Dermis microvascular lymphatic vessel endothelial cell (primary cell): ENCODE results near the gene KCNH6. TPM values are rescaled to one million over a fixed set of nuclear protein-coding genes. Genes with fewer than 3 reads are reported as not detected.

ENCODE experiments used
- DNase-seq, 2 donors: peaks; one replicate each; pipeline versions ENCODE4 v3.0.0 to v3.0.0-alpha.2; 2010; ENCODE audit warnings: low read depth in 2 of 2
- total RNA-seq: library from RNA; depleted of rRNA; stranded (reverse); fragments of >200 nt; gene quantifications from 2 replicates; pipeline ENCODE4 v1.2.1, GENCODE V29; 2014

Gene KCNH6
- total RNA-seq, 1 donor from 2014 or later, result not detected

DNA sequence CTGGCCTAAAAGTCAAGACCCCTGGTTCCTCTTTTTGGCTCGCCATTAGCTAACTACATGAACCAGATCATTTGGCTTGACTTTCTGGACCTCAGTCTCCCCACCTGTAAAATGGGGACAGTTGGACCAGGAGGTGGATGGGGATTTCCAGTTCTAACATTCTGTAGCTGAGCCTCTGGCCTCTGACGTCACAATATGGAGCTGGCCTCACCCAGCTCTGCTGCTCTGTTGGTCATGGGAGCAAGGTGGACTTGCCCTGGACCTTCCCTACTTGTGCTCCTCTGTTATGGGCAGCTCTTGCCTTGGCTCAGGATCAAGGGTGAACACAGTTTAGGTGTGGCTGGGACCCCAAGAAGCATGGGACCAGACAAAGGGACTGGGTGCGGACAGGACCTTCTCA lies 16.5 kb upstream of the KCNH6 start:
- no peak for DNase-seq

DNA sequence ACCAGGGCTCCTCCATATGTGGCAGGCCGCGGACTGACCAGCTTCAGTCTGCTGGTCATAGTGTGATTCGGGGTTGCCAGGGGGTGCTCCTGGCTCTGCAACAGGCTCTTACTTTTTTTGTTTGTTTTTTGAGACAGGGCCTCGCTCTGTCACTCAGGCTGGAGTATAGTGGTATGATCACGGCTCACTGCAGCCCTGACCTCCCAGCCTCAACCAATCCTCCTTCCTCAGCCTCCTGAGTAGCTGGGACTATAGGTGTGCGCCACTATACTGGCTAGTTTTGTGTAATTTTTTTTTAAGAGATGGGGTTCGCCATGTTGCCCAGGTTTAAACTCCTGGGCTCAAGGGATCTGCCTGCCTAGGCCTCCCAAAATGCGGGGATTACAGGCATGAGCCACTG lies 11.8 kb upstream of the KCNH6 start:
- DNase-seq, result no peak

DNA sequence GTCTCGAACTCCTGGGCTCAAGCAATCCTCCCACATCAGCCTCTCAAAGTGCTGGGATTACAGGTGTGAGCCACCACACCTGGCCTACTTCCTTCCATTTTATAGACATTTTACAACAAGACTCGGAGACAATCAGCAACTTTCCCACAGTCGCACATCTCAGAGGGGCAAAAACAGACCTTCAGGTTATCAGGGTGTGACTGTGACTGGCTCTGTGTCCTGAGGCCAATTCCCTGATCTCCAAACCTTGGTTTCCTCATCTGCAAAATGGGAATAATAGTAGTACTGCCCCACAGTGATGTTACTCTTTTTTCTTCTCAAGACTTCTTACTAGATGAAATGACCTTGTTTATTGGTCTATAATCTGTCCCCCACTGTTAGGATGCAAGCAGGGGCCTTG lies 10.8 kb upstream of the KCNH6 start:
- no peak for DNase-seq

DNA sequence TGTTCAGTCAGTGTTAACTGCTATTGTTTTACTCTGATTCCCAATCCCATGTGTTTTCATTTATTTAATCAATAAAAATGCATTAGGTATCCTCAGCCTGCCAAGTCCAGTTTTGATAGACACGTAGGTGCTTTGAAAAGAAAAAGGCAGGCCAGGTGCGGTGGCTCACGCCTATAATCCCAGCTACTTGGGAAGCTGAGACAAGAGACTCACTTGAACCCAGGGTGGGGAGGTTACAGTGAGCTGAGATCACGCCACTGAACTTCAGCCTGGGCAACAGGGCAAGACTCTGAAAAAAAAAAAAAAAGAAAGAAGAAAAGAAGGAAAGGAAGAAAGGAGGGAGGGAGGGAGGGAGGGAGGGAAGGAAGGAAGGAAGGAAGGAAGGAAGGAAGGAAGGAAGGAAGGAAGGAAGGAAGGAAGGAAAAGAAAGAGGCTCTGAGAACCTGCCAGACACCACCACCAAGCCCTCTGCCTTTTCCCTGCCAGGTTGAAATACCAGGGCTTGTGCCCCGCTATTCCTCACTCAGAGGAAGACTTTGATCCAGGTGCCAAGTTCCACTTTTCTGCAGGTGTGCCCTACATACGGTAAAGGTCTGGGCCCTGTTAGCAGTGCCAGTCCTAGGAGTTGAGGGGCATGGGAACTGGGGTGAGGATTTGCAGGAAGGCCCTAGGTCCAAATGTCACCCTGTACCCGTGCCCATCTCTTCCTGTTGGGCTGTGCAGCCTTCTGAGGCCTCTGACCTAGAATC lies 10.1 kb upstream of the KCNH6 start:
- DNase-seq, result no peak

DNA sequence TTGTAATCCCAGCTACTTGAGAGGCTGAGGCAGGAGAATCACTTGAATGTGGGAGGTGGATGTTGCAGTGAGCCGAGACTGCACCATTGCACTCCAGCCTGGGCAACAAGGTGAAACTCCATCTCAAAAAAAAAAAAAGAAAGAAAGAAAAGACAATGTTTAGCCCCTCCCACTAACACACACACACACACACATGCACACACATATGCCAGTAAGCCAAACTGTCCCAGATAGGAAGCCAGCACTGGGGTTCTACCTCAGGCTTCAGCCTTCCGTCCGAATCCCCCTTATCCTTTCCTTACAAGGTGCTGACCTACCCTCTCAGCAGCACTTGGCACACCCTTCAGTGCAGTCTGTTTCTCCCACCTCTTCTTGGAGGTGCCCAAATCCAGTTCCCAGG lies 8.7 kb upstream of the KCNH6 start:
- DNase-seq, result no peak

DNA sequence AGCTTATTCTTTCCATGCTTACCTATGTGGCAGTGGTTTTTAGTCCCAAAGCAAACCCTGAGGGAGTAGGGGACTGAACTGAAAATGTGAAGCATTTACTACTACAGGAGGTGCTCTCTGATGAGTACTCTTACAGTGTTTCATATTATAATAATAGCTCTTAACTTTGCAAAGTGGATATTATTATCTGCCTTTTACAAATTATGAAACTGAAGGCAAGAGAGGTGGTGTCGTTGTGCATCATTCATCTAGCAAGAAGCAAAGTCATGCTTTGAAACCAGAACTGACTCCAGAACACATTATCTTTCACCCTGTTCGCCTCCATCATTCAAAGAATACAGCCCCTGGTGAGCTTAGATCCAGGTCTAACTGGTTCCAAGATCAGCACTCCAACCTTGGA lies 8.2 kb upstream of the KCNH6 start:
- DNase-seq, result no peak

DNA sequence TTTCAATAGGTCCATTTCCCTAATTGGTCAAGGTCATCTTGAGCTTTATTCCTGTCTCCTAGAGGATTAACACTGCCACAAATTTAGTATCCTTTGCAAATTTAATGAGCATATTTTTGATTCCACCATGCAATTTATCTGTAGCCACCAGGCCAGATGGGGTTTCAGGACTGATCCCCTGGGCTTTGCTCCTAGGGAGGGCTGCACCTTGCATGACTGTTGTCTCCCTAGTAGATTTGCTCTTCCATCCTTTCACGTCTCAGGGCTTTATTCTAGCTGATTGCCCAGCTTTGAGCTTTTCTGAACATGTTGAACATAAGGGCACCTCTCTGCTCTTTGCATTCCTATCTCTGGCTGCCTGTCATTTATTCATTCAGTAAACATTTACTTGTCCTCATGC lies 7.7 kb upstream of the KCNH6 start:
- no peak for DNase-seq

DNA sequence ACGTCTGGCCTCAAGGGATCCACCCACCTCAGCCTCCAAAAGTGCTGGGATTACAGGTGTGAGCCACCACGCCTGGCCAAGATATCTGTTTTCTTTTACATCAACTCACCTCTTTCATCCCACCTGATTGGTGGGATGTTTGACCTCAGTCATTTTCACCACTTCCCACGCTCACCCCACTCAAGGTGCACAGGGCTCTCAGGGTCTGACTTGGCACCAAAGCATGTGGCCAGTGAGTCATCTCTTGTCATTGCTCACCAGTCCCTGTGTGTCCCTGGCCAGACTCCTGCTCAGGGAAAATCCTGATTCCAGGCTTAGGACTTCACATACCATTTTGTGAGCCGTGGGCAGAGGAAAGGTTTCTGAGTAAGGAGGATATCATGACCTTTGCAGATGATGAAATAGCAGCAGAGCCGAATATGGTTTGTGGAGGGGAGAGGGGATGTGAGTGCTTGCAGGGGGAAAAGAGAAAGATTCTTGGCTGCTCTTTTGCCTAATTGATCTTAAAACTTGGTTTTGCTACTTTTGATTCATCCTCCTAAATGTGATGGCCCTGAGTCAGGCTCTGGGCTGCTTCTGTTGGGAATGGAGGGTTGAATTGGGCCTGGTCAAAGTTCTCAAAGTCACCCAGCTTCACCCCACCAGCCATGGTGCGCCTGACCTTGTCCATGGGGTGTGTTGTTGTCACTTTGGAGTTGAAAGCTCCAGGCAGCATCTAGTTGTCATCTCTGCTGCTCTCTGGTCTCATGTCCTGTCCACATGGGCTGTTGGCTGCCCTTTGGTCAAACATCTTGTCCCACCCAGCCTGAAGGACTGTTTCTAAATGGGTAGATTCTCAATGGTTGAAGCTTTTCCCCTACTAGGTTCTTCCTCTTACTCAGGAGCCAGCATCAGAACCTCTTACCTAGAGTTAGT lies 6.0 kb upstream of the KCNH6 start:
- peak in 1 of 2 donors; percentile 23 for DNase-seq

DNA sequence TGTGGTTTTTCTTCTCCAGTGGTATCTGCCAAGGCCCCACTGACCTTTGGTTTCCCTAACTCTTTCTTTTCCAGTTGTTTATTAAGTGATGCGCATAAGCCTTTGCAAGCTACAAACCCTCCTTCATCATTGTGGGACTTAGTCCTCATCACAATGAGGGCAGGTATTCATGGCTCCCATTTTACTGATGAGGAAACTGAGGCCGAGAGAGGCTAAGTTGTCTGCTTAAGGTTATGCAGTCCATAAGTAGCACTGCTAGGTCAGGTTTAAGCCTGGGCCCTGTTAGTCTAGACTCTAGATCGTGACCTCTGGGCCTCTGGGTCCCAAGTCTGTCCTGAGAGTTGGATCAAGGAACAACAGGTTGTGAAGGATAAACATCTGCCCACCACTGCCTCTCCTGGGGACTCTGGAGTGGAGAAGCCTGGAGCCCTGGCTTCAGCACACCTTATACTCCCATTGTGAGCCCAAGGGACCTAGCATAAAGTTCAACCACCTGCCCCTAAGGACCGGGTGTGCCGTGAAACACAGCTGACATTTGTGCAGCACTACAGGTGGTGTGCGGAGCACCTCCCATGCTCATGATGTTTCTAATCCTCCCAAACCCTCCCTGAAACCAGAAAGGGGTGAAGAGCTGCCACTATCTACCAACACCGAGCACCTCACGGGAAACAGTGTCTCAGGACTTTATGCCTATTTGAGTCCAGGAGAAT lies 5.2 kb upstream of the KCNH6 start:
- no peak for DNase-seq

DNA sequence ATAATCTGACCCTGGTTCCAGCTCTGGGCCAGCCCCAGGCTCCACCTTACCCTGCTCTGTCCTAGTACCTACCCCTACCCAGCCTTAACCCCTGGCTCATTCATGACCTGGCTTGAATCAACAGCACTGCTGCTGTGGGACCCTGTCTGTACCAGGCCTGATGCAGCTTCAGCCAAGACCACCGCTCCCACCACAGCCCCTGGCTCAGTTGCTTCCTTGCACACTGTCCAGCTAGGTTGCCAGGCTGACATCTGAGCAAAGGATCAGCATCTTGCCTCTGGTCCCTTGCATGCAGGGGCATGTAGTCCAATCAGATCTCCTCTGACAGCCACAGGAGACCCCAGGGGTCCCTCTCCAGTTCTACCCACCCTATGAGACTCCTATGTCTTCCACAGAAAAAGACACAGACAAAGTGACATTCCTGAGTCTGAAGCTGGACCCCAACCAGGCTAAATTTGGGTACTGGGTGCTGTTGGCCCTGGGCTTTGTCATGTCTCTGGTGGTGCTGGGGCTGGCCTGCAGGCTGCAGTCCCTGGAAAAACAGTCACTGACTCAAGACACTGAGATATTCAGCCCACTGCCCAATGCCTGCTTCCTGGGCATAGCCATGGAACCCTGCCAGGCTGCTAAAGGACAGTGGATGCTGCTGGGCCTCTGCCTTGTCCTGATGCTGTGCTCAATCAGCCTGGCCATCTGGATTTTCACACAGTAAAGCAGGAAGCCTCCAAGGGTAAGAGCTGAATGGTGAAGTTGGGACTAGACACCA lies 3.9 kb upstream of the KCNH6 start:
- DNase-seq, result no peak

DNA sequence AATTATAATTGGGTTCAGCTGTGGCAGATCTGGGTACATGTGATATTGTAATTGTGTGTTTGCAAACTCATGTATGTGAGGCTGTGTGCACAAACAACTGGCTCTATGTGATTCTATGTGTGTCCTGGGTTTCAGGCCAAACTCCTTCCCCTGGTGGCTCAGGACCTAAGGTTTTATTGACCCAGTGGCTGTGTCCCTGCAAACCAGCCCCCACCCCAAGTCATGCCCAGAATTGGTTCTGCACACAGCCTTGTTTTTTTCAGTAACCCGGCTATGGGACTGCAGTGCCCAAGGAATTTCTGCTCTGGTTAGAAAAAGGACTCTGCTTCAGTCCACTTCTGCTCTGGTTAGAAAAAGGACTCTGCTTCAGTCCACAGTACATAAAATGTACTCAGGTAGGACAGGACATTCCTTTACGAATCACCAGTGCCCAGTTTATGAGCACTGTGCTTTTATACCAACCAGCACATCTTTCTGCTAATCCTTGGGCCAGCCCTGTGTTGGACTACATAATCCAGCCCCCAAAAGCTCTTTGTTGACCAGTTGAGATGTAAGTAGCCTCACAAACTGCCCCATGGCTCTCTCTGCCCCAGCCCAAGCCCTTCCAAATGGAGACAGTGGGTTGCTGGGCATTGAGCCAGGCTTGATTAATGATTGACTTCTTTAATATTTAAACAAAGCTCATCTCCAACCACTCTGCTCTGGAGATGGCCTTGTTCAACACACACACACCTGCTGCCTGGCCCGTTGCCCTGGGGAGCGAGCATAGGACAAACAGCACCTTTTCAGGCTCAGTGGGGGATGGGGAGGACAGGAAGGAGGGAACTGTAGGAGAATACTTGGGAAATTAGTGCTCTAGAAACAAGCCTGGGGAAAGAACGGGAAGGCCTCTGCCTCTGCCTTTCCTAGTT lies 2.9 kb upstream of the KCNH6 start:
- no peak for DNase-seq

DNA sequence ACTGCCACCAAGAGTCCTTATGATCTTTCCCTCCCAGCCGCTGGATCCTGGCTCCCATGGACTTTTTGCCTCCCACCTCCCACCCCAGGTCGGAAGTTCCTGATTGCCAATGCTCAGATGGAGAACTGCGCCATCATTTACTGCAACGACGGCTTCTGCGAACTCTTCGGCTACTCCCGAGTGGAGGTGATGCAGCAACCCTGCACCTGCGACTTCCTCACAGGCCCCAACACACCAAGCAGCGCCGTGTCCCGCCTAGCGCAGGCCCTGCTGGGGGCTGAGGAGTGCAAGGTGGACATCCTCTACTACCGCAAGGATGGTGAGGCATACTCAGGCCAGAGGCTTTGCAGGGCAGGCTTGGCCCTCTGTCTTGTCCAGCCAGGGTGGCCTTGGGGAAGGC lies 893 bp downstream of the KCNH6 start:
- no peak for DNase-seq

DNA sequence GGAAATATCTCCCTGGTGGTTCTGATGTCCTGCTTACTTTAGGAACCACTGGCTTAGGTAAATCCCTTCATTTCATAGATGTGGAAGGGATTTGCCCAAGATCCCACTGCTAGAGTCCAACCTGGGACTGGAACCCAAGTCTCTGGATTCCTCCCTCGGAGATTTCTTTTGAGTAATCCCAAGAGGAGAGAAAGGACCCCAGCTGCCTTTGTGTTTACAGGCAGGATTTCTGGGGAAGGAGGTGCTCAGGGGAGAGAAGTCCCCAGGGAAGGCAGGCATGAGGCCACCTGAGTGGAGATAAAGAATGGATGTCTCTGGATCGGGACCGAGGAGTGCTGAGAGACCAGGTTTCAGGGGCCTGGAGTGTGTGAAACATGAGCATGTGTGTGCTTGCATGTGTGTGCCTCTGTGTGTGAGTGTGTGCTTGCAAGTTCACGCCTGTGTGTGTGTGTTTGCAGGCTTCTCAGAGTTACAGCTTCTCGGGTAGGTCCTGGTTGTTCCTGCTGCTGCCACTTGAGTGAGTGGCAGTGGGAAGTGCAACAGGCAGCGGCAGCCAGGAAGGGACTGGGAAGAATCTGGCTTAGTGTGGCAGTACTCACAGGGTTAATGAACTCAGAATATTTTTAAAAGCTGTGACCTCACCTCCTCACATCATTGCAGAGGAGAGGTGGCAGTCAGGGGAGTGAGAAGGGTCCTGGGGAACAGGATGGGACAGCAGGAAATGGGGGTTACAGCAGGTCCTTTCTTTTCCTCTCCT lies 2.2 kb downstream of the KCNH6 start:
- no peak for DNase-seq

DNA sequence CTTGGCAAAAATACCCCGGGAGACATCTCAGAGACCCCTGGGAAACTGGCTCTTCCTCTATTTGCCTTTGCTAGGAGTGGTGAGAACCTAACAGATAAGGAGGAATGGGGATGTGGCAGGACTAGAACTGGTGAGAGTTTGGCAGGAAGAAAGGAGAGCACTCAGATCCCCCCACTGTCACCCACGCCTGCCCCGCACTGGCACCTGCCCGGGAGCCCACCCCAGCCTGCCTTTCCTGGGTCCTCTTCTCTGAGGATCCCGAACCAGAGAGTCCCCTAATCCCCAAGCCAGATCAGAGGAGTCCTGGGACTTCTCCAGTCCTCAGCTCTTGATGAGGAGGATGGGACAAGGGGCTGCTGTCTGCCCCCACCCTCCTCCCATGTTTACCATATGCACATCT lies 3.7 kb downstream of the KCNH6 start:
- DNase-seq, result no peak

DNA sequence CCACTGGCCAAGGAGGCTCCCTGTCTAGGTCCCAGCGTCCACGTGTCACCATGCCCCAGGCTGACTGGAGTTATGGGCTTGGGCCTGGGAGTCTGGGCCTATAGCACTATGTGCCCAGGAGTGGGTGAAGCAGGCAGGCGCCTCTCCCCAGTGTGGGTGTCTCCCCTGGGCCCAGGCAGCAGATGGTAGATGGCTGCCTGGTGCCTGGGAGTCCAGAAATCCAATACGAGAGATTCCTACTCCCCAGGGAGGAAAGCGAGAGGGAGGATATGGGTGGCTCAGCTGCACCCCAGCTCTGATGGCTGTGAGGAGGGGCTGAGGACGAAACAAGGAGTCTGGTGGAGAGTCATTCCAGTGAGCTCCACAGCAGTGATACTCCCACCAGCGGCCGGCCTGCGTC lies 5.0 kb downstream of the KCNH6 start:
- no peak for DNase-seq

DNA sequence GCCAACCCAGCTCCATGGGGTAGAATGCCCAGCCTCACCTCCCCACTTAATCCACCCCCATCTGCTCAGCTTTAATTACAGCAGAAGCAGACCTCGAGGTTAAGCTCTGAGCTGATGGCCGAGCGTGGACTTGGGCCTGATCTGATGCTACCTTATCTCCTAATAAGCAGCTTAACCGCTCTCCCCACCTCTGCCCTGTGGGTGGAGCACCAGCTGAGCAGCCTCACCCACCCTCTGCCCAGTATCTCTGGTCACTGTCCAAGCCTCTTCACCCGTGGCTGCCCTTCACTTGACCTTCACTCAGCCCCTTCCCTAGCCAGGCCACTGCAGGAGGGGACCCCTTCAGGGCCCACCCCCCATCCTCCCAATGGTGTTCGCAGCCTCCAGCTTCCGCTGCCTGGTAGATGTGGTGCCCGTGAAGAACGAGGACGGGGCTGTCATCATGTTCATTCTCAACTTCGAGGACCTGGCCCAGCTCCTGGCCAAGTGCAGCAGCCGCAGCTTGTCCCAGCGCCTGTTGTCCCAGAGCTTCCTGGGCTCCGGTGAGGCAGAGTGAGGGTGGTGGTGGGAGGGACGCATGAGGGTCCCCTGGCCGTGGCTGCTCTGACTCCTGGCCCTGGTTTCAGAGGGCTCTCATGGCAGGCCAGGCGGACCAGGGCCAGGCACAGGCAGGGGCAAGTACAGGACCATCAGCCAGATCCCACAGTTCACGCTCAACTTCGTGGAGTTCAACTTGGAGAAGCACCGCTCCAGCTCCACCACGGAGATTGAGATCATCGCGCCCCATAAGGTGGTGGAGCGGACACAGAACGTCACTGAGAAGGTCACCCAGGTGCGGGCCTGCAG lies 6.8 kb downstream of the KCNH6 start:
- DNase-seq, result no peak

DNA sequence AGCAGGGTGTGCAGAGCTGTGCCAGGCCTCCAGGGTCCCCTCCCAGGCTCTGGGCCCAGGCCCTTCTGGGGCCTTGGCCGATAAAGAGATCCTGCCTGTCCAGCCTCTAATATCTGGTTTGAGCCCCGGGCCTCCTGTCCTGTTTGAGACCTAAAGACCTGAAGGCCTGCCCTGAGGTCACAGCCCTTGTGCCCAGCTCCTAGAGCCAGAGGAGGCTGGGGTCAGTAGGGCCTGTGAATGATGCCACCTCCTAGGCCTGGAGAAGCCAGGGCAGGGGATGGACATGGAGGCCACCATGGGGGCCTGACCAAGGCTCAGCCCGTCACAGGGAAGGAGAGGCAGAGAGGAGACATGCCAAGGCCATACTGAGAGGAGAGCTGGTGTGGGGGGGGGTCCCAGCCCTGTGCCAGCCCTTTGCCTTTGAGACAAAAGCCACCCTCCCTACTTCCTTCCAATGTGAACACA lies 7.4 kb downstream of the KCNH6 start:
- no peak for DNase-seq
